ENCODE measurements around the gene NRSN2.

Gene NRSN2

GRCh38 chr20:308427-309038 lies 38.4 kb upstream of the NRSN2 start:
- TF ChIP-seq ZFX (IDR thresholded peaks at IDR 0.05; ENCODE audit: borderline replicate concordance) = no peak
- no peak for TF ChIP-seq CTCF (IDR thresholded peaks at IDR 0.05)
- H3K27ac ChIP-seq = no peak overlapping the region

- TF ChIP-seq CTCF (IDR thresholded peaks at IDR 0.05) (no peak), ZFX (IDR thresholded peaks at IDR 0.05; ENCODE audit: borderline replicate concordance) (no peak)
- no peak overlapping the region for H3K27ac ChIP-seq
These were observed 37.5 kb upstream of the NRSN2 start for GRCh38 chr20:309306-309840.

GRCh38 chr20:309841-310644 lies 36.9 kb upstream of the NRSN2 start:
- H3K27ac ChIP-seq = peak overlapping the region; percentile 29
- no peak for TF ChIP-seq ZFX (IDR thresholded peaks at IDR 0.05; ENCODE audit: borderline replicate concordance)

GRCh38 chr20:310645-311044 lies 36.3 kb upstream of the NRSN2 start:
- no peak for TF ChIP-seq CTCF (IDR thresholded peaks at IDR 0.05)
- no peak for TF ChIP-seq ZFX (IDR thresholded peaks at IDR 0.05; ENCODE audit: borderline replicate concordance)
- H3K27ac ChIP-seq = peak overlapping the region; percentile 29

GRCh38 chr20:311609-312008 lies 35.3 kb upstream of the NRSN2 start:
- no peak for TF ChIP-seq CTCF (IDR thresholded peaks at IDR 0.05)
- TF ChIP-seq ZFX (IDR thresholded peaks at IDR 0.05; ENCODE audit: borderline replicate concordance) = no peak
- H3K27ac ChIP-seq = no peak overlapping the region

GRCh38 chr20:312067-312466 lies 34.8 kb upstream of the NRSN2 start:
- H3K27ac ChIP-seq = no peak overlapping the region
- TF ChIP-seq ZFX (IDR thresholded peaks at IDR 0.05; ENCODE audit: borderline replicate concordance) (no peak), CTCF (IDR thresholded peaks at IDR 0.05) (no peak)

GRCh38 chr20:312866-313265 lies 34.0 kb upstream of the NRSN2 start:
- TF ChIP-seq CTCF (IDR thresholded peaks at IDR 0.05) = no peak
- no peak for TF ChIP-seq ZFX (IDR thresholded peaks at IDR 0.05; ENCODE audit: borderline replicate concordance)
- no peak overlapping the region for H3K27ac ChIP-seq

Data from 22Rv1 (cell line).